B cell (primary cell): ENCODE results near the gene ARHGAP11A.

Source experiments
- EZH2 ChIP-seq: IDR thresholded peaks from 2 replicates; pipeline ENCODE4 v1.6.1; 2012; ENCODE audit warnings: borderline replicate concordance, low read depth, mild to moderate bottlenecking, moderate library complexity, low read length; ENCODE audit not compliant: insufficient read depth, poor library complexity, severe bottlenecking
- TF ChIP-seq, protein P1 (sequence below): fragments of 200-600 bp; IDR thresholded peaks from one replicate; pipeline ENCODE4 v1.8.0; 2022; ENCODE audit warnings: antibody characterized with exemption, mild to moderate bottlenecking

DNA sequence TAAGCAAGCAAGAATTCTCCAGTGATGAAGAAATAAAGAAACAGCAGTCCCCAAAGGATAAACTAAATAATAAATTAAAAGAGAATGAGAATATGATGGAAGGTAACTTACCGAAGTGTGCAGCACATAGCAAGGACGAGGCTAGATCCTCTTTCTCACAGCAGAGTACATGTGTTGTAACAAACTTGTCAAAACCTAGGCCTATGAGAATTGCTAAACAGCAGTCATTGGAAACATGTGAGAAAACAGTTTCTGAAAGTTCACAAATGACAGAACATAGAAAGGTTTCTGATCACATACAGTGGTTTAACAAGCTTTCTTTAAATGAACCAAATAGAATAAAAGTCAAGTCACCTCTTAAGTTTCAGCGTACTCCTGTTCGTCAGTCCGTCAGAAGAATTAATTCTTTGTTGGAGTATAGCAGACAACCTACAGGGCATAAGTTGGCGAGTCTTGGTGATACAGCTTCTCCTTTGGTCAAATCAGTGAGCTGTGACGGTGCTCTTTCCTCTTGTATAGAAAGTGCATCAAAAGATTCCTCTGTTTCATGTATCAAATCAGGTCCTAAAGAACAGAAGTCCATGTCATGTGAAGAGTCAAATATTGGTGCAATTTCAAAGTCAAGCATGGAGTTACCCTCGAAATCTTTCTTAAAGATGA is 21.7 kb downstream of the ARHGAP11A start:
- no peak for TF ChIP-seq EZH2
- TF ChIP-seq, protein P1, sequence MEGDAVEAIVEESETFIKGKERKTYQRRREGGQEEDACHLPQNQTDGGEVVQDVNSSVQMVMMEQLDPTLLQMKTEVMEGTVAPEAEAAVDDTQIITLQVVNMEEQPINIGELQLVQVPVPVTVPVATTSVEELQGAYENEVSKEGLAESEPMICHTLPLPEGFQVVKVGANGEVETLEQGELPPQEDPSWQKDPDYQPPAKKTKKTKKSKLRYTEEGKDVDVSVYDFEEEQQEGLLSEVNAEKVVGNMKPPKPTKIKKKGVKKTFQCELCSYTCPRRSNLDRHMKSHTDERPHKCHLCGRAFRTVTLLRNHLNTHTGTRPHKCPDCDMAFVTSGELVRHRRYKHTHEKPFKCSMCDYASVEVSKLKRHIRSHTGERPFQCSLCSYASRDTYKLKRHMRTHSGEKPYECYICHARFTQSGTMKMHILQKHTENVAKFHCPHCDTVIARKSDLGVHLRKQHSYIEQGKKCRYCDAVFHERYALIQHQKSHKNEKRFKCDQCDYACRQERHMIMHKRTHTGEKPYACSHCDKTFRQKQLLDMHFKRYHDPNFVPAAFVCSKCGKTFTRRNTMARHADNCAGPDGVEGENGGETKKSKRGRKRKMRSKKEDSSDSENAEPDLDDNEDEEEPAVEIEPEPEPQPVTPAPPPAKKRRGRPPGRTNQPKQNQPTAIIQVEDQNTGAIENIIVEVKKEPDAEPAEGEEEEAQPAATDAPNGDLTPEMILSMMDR = no peak
